Caki2 (cell line): ENCODE measurements around the gene SPDEF. TPM values are rescaled to one million over a fixed set of nuclear protein-coding genes. Genes with fewer than 3 reads are reported as not detected.

ENCODE experiments used
- DNase-seq: peaks from one replicate; pipeline ENCODE4 v3.0.0-alpha.2; 2015; ENCODE audit warnings: low read depth
- in situ Hi-C: cut with HindIII; loops from 2 replicates; pipeline ENCODE4 v1.10.0; 2016; ENCODE audit warnings: low sequenced_read_pairs, low pct_unique_long_range_greater_than_20kb, mixed read lengths
- total RNA-seq: library from RNA; depleted of rRNA; stranded (reverse); fragments of >200 nt; shearing (Covaris generic); gene quantifications from 2 replicates; pipeline ENCODE4 v1.2.3, GENCODE V29; 2014; ENCODE audit warnings: low replicate concordance; rRNA removed

SPDEF gene
- 0.24 TPM in 1 of 2 replicates, not detected in the other for total RNA-seq

GRCh38 chr6:34556031-34556471 lies at the start of gene SPDEF:
Gene SPDEF, minus strand, starts transcription at chr6:34556329. Its CDS starts 11,874 bp downstream, at chr6:34544455.
- in situ Hi-C loops: no loop called here
- DNase-seq: no peak

- in situ Hi-C loops: no loop called here
- DNase-seq: no peak
Observed at GRCh38 chr6:34603707-34604106, 47.6 kb upstream of the SPDEF start.

GRCh38 chr6:34602318-34603111 lies 46.4 kb upstream of the SPDEF start:
- in situ Hi-C loops: no loop called here
- peak; percentile 12 for DNase-seq

GRCh38 chr6:34601706-34602105 lies 45.6 kb upstream of the SPDEF start:
- no peak for DNase-seq
- in situ Hi-C loops: no loop called here

- no peak for DNase-seq
- in situ Hi-C loops: no loop called here
Observed at GRCh38 chr6:34600796-34601195, 44.7 kb upstream of the SPDEF start.

GRCh38 chr6:34600101-34600500 lies 44.0 kb upstream of the SPDEF start:
- no peak for DNase-seq
- in situ Hi-C loops: no loop called here

GRCh38 chr6:34598712-34599111 lies 42.6 kb upstream of the SPDEF start:
- DNase-seq: no peak
- in situ Hi-C loops: no loop called here

GRCh38 chr6:34597605-34598353 lies 41.6 kb upstream of the SPDEF start:
- DNase-seq: no peak
- in situ Hi-C loops: no loop called here

GRCh38 chr6:34596798-34597197 lies 40.7 kb upstream of the SPDEF start:
- DNase-seq: no peak
- in situ Hi-C loops: no loop called here

- no peak for DNase-seq
- in situ Hi-C loops: no loop called here
Observed at GRCh38 chr6:34595332-34596184, 39.4 kb upstream of the SPDEF start.

GRCh38 chr6:34593701-34594100 lies 37.6 kb upstream of the SPDEF start:
- in situ Hi-C loops: no loop called here
- DNase-seq: no peak

GRCh38 chr6:34592208-34592952 lies 36.3 kb upstream of the SPDEF start:
- DNase-seq: no peak
- in situ Hi-C loops: no loop called here

- in situ Hi-C loops: no loop called here
- DNase-seq: no peak
Observed at GRCh38 chr6:34589691-34590090, 33.6 kb upstream of the SPDEF start.

GRCh38 chr6:34589140-34589539 lies 33.0 kb upstream of the SPDEF start:
- in situ Hi-C loops: no loop called here
- DNase-seq: no peak

- in situ Hi-C loops: no loop called here
Observed at GRCh38 chr6:34587851-34588250, 31.7 kb upstream of the SPDEF start.

GRCh38 chr6:34587325-34587724 lies 31.2 kb upstream of the SPDEF start:
- no peak for DNase-seq
- in situ Hi-C loops: no loop called here

More at GRCh38 chr6:34587851-34588250, 31.7 kb upstream of the SPDEF start:
- no peak for DNase-seq

GRCh38 chr6:34586327-34587040 lies 30.4 kb upstream of the SPDEF start:
- DNase-seq: no peak
- in situ Hi-C loops: no loop called here
